Glutamatergic neuron (in vitro differentiated cells): ENCODE measurements around the gene SCAP. TPM values are rescaled to one million over a fixed set of nuclear protein-coding genes. Genes with fewer than 3 reads are reported as not detected.
"Not testable (repeated sequence)": the region's sequence is repeated elsewhere in the genome, so short reads cannot be mapped to it uniquely, and the experiment has no call there.

Experiments
- DNase-seq: peaks from one replicate; pipeline ENCODE4 v3.0.0; 2022
- H3K27ac Mint-ChIP-seq: one replicate; pipeline ENCODE4 v1.8.0; 2020; ENCODE audit warnings: mild to moderate bottlenecking, mixed read lengths, inconsistent platforms; ENCODE audit not compliant: unreplicated experiment
- H3K27me3 Mint-ChIP-seq: one replicate; pipeline ENCODE4 v1.8.0; 2020; ENCODE audit warnings: mild to moderate bottlenecking, moderate library complexity, mixed read lengths, inconsistent platforms; ENCODE audit not compliant: unreplicated experiment
- H3K36me3 Mint-ChIP-seq: one replicate; pipeline ENCODE4 v1.8.0; 2020; ENCODE audit warnings: mild to moderate bottlenecking, mixed read lengths, inconsistent platforms; ENCODE audit not compliant: unreplicated experiment
- H3K4me1 Mint-ChIP-seq: one replicate; pipeline ENCODE4 v1.8.0; 2020; ENCODE audit warnings: mild to moderate bottlenecking, low read depth, mixed read lengths, inconsistent platforms; ENCODE audit not compliant: unreplicated experiment
- H3K4me3 Mint-ChIP-seq: one replicate; pipeline ENCODE4 v1.8.0; 2020; ENCODE audit warnings: mild to moderate bottlenecking, mixed read lengths, inconsistent platforms; ENCODE audit not compliant: unreplicated experiment
- H3K9me3 Mint-ChIP-seq: one replicate; pipeline ENCODE4 v1.8.0; 2020; ENCODE audit warnings: mild to moderate bottlenecking, moderate library complexity, mixed read lengths, inconsistent platforms; ENCODE audit not compliant: unreplicated experiment
- CTCF ChIP-seq: fragments of 200-600 bp; sonication (generic); IDR thresholded peaks from one replicate; pipeline ENCODE4 v1.5.0; 2021; ENCODE audit not compliant: partially characterized antibody, unreplicated experiment
- total RNA-seq: library from RNA; stranded (reverse); fragmentation: NEBNext Ultra II Directional; extraction: Animal tissue kit (Norgen Biotek cat#: 25700); gene quantifications from one replicate; pipeline ENCODE4 v1.2.1, GENCODE V29; 2021; ENCODE audit not compliant: unreplicated experiment

SCAP gene
- total RNA-seq, 1 donor from 2014 or later = 82.7 TPM

GRCh38 chr3:47464588-47464987, 11.2 kb downstream of the SCAP start:
- Mint-ChIP-seq H3K27ac (no peak overlapping the region), H3K36me3 (peaks cover 1% of the 10 kb centered on the region), H3K9me3 (peaks cover 2% of the 10 kb centered on the region), H3K27me3 (peaks cover 2% of the 10 kb centered on the region), H3K4me1 (peaks cover 6% of the 10 kb centered on the region), H3K4me3 (peak overlapping the region; percentile 13)
- TF ChIP-seq CTCF = no peak
- DNase-seq = no peak

DNA sequence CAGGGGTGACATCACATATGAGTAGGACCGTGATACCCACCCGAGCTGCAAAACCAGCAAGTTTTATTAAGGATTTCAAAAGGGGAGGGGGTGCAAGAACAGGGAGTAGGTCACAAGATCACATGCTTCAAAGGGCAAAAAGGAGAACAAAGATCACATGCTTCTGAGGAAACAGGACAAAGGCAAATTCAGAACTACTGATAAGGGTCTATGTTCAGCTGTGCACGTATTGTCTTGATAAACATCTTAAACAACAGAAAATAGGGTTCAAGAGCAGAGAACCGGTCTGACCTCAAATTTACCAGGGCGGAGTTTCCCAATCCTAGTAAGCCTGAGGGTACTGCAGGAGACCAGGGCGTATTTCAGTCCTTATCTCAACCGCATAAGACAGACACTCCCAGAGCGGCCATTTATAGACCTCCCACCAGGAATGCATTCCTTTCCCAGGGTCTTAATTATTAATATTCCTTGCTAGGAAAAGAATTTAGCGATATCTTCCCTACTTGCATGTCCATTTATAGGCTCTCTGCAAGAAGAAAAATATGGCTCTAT, 16.1 kb downstream of the SCAP start:
- H3K27ac Mint-ChIP-seq, H3K4me1 Mint-ChIP-seq, H3K9me3 Mint-ChIP-seq, DNase-seq, H3K27me3 Mint-ChIP-seq, H3K36me3 Mint-ChIP-seq, H3K4me3 Mint-ChIP-seq: not testable (repeated sequence)

GRCh38 chr3:47456984-47457383, 18.8 kb downstream of the SCAP start:
- H3K36me3 Mint-ChIP-seq = peaks cover 7% of the 10 kb centered on the region
- no peaks in the 10 kb centered on the region for H3K4me1 Mint-ChIP-seq
- no peaks in the 10 kb centered on the region for H3K9me3 Mint-ChIP-seq
- H3K27ac Mint-ChIP-seq = no peak overlapping the region
- H3K27me3 Mint-ChIP-seq = no peaks in the 10 kb centered on the region
- no peak for DNase-seq
- no peak overlapping the region for H3K4me3 Mint-ChIP-seq
- TF ChIP-seq CTCF = no peak

DNA sequence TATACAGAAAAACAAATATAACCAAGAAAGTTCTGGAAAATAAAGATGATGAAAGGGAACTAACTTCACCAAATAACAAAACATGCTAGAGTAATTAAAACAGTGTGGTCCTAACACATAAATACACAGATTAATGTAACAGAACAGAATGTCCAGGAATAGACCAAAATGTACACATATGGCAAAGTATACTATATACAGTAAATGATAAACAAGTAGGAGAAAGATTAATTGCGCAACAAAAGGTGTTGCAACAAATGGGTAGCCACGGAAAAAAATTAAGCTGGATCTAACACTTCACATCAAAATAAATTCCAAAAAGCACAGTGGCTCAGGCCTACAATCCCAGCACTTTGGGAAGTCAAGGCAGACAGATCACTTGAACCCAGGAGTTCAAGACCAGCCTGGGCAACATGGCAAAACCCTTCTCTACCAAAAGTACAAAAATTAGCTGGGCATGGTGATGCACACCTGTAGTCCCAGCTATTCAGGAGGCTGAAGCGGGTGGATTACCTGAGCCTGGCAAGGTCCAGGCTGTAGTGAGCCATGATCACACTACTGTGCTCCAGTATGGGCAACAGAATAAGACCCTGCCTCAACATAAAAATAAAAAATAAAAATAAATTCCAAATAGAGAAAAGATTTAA, 19.8 kb downstream of the SCAP start:
- no peak overlapping the region for H3K27ac Mint-ChIP-seq
- DNase-seq = no peak
- H3K9me3 Mint-ChIP-seq = no peaks in the 10 kb centered on the region
- no peaks in the 10 kb centered on the region for H3K27me3 Mint-ChIP-seq
- no peak overlapping the region for H3K4me3 Mint-ChIP-seq
- peaks cover 7% of the 10 kb centered on the region for H3K36me3 Mint-ChIP-seq
- H3K4me1 Mint-ChIP-seq = no peaks in the 10 kb centered on the region
- no peak for TF ChIP-seq CTCF

DNA sequence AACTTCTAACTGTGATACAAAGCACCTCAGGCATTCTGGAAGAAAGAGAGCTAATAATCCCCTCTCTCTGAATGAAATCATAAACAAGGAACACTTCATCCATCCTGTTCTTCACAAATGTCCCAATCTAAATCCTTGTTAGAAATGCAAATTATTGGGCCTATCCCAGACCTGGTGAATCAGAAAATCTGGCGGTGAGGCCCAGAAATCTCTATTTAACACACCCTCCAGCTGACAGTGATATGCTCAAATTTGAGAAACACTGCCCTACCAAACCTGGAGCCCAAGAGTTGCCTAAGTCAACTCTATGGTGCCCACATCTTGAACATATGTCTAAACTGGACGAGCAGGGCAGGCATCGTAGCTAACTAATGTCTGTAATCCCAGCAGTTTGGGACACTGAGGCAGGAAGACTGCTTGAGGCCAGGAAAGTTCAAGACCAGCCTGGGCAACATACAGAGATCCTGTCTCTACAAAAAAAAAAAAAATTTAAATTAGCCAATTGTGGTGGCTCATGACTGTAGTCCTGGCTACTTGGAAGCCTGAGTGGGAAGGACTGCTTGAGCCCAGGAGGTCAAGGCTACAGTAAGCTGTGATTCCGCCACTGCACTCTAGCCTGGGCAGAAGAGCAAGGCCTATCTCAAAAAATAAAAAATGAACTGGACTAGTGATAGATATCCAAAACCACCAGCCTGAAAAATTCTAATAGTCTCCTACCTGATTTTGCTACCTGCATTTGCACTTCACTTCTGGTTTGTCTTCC, 23.1 kb downstream of the SCAP start:
- DNase-seq = no peak
- no peak overlapping the region for H3K27ac Mint-ChIP-seq

More for the DNA sequence above, 23.1 kb downstream of the SCAP start:
- TF ChIP-seq CTCF = no peak
- Mint-ChIP-seq H3K4me3 (no peak overlapping the region), H3K9me3 (no peaks in the 10 kb centered on the region), H3K4me1 (no peaks in the 10 kb centered on the region), H3K36me3 (peaks cover 4% of the 10 kb centered on the region), H3K27me3 (no peaks in the 10 kb centered on the region)
